Measurements from ENCODE around the gene BRINP2.

Gene BRINP2

DNA sequence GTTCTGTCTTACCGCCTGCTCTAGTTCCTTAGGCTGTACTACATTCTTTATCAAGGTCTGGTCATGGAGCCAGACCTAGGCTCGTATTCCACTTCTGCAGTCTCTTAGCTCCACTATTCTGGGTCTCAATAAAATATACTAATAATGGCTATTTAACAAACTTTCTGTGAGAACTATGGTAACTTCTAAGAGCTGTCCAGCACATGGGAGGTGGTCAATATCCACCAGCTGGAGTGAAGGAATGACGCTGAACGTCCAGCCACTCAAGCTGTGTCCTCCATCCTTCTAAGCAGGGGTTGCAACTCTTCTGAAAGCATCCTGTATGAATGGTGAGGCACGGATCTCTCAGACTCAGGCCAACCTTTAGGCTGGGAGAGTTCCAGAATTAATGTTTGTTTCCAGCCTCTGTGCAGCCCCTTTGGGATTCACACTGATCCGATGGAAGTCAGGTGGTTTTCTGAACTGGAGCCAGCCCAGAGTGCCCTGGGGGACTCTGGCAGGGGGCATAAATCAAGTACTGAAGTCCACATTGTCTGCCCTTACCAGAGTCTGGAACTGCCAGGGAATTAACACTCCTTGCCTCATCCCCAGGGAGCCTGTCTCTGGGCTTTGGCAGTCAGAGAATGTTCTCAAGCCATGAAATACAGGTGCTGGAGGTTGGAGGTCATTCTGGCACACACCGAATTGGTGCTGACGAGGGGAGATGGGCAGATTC, 57.4 kb downstream of the BRINP2 start:
- DNase-seq: peak; percentile 14

DNA sequence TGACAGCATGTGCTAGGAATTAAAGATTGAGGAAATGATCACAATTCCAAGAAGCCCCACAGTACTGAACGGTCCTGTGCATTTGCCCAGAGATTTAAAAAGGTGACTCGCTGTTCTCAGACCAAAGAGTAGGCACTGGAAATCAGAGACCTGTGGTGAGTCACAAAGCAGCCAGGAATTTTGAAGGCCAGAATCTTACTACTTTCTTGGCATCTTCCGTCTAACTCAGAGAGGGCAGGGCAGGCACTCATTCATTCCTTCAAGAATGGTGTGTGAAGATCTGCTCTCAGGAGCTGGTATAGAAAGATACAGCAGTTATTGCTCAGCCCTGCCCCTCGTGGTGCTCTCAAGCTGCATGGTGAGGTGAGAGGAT, 57.9 kb downstream of the BRINP2 start:
- no peak for DNase-seq

DNA sequence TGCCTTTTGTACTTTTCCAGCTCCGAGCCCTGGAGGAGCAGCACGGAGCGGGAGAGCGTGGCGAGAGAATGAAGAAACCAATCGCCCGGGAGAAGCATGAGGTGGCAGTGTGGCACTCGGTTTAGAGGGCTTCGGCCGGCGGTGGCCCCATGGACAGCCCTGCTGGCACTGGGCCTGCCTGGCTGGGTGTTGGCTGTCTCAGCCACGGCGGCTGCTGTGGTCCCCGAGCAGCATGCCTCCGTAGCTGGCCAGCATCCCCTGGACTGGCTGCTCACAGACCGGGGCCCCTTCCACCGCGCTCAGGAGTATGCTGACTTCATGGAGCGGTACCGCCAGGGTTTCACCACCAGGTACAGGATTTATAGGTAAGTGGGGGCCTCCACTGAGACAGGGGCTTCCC, 59.0 kb downstream of the BRINP2 start:
- no peak for DNase-seq

DNA sequence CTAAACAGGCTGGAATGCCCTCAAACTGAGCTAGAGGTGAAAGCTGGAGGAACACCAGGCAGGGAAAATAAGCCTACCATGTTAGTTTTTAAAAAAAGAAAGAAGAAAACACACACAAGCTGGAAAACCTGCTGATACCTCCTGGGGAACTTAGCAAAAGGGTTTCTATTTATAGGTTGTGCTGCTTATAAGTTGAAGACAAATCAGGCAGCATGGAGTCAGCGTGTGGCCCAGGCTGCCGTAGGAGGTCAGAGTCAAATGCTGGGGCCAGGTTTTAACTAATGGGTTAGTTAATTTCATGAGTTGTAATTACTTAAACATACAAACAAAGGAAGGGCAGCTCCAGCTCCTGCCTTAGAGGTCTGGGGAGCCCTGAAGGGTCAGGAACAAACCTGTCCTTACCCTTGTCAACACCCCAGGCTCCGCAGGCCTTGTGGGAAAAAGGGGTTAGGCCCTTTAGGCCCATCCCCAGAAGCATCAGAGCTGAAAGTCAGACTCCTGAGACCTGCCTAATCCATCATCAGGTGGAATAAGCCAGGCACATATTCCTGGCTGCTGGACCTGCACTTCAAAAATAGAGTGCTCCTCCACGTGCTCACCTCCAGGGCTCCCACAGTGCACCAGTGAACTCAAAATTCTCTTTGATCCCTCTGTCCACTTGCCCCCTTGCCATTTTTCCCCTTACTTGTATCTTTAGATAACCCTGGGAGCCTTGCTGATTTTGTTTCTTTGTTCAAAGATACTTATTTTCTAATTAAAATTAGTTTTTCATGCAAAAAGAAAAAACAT, 59.7 kb downstream of the BRINP2 start:
- DNase-seq: no peak

DNA sequence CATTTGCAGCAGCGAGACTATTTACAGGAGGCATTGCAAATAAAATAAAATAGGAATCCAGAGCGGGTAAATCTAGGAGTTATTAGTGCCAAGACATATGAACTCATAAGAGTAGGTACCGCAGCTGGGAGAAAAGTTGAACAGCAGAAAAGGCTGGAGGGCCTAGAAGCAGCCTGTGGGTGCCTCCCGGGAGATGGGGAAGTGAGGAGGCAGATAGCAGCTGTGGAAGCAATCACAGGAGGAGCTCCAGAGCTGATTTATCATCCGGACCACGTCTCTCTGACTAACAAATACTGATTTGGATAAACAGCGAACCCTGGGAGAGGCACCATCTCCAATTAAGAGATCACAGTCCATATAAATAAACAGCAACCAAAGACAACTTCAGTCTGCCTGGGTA, 64.6 kb downstream of the BRINP2 start:
- DNase-seq: no peak

DNA sequence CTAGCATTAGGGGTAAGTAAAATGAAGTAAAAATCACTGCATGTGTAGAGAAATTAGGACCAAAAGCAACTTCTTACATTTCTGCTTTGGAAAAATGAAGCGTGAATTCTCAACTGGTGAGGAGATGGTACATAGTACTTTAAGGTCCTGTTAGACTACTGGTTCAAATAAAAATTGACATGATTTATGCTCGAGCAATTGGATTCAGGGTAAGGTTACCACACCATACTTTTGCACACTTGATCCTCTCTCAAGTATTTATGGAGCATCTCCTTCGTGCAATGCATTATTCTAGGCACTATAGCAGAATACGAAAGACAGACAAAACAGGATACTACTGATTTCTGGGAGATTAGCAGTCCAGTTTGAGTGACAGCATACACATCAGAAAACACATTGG, 66.2 kb downstream of the BRINP2 start:
- DNase-seq: no peak

DNA sequence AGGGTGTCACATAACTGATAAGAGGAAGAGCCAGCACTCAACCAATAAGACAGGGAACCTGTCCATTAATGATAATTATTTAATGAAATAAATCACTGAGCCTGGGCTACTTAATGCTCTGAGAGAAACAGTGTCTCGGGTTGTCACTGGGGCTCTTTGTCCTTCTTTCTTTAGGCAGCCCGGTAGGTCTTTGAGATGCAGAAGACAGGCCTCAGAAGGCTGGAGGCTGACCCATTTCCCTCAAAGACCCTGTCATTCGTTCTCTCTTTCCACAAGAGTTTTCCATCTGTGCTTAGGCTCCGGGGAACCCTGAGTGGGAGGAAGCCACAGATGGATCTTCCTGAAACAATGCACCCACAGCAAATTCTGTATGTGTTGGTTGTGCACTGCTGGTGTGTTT, 68.2 kb downstream of the BRINP2 start:
- DNase-seq: no peak

DNA sequence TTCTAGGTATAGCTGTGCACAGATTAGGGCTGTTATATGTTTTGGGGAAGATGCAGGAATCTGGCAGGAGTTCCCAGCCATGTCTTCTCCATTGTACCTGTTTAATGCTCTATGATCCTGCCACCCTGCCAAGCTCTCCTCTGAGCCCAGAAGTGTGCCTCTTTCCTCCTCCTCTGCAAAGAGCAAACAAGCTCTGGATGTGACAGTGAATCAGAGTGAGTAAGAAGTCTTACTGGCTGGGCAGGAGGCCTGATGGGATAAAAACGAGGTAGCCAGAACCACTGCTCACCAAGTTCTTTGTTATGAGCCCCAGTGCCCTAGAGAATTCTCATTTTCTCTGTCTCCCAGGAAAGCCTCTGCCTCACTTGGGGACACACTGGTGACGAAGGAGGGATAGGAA, 69.0 kb downstream of the BRINP2 start:
- no peak for DNase-seq

DNA sequence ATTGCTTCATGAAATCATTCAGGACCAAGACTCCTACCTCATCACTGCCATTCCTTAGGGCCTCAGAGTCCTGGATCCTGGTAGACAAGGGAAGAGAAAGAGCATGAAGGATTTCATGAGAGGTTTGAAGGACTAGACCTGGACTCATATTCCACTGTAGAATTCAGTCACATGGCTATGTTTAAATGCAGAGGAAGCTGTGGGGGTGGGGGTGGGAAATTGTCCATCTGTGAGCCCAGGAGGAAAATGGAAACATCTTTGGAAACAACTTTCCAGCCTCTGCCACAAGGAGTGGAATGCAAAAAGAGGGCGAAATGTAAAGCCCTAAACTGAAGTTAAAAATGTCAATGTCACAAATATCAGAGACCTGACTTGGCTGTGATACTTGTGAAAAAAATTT, 73.0 kb downstream of the BRINP2 start:
- no peak for DNase-seq

DNA sequence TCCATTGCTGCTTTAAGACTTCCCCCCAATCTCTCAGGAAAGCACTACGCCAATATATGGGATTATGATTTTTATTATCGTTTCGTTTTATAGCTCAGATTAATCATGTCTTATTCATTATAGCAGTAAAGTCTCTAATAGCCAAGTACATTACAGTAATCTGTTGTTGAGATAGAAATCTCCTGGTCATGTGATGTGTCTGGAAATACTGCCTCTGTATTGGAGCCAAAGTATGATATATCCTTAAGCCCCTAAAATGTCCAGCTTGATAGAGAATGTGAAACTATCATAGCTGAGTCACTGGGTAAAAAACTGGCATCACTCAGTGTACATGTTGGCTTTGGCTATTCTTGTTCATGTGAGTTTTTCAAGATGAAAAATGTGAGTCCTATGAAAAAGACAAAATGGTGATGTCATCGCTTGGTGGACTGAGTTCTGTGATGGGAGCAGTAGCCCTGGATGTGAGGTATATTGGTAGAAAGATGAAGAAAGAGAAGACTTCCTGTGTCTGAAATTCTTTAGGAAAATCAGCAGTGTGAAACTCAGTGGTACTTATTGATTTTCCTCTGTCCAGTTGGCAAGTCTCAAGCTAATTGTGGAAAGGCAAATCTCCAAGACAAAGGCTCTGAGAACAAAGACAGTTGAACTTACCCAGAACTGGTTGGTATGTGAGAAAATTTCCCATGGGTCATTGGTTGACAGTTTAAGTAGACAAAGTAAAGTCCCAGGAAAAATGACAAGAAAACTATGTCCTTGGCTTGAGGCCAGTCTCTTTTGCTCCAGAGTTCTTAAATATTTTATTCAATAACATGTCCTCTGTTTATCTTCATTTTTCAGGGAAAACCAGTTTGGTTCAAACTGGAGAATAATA, 76.2 kb downstream of the BRINP2 start:
- DNase-seq: no peak

DNA sequence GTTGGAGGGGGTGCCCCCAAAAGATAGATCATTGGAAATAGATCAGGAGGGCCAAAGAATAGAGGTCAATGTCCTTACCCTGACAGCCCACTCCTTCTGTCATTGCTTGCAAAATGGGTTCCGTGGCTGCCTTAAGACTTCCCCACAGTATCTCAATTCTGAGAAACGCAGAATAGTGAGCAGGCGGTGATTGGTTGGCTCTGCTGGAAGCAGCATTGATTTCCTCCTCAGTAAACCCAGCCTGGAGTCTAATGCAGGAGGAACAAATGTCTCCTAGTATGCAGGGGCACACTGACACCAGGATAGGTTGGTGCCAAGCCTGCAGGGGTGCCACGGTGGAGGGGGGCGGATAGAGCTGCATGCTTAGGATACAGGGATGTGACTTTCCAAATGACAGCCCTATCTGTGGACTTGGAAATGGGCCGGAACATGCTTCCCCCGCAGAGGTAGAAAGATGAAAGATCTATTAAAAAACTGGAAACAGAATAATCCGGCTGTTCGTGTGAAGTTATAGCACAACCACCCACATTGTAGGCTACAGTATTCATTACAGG, 76.9 kb downstream of the BRINP2 start:
- no peak for DNase-seq

DNA sequence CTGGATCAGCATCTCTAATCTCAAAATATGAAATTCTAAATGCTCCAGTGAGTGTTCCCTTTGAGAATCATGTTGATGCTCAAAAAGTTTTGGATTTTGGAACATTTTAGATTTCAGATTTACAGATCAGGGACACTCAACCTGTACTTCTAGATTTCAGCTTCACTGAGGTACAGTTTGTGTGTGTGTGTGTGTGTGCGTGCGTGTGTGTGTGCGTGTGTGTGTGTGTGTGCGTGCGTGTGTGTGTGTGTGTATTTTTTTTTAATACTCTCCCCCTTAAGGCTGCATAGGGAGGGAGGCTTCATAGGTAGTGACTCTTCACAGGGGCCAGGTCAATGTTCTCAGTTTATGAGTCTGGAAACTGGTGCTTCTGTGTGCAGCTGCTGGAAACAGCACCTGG, 77.5 kb downstream of the BRINP2 start:
- DNase-seq: no peak

DNA sequence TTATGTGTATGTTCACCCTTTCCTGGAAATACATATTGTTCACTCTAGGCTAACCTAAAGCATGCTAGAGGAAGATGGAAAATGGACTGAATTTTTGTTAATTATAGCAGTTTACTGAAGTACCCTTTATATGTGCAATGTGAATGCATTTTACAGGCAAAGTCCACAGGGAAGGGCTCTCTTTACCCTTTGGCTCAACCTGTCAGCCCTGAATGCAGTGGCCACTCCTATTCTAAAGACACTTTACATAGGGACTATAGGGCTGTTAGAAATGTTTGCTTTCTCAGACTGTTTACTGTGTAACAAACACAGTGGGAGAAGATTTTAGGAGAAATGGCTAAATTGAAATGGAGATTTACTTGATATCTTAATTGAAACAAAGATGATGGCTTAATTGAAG, 78.5 kb downstream of the BRINP2 start:
- DNase-seq: no peak

DNA sequence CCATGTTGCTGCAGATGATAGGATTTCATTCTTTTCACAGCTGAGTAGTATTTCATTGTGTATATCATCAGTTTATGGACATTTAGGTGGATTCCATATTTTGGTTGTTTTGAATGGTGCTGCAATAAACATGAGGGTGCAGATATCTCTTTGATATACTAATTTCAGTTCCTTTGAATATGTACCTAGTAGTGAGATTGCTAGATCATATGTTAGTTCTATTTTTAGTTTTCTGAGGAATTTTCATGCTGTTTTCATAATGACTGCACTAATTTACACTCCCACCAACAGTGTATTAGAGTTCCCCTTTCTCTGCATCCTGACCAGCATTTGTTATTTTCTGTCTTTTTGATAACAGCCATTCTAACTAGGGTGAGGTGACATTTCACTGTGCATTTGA, 82.1 kb downstream of the BRINP2 start:
- DNase-seq: no peak

DNA sequence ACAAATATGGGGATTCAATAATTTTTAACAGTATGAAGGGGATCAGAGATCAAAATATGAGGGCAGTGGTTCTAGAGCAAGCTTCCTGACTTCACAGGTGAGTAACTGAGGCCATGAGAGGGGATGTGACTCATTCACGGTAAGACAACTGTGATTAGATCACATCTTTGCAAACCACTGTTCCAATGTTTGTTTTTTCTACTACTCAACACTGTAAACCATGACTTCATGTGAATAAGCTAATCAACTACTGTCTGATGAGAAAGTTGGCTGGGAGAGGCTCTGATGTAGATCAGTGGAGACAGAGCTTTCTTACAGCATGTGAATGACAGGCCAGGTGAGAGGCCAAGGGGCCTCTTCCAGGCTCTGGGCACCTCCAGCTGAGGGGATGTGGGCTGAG, 84.7 kb downstream of the BRINP2 start:
- DNase-seq: peak; percentile 39

DNA sequence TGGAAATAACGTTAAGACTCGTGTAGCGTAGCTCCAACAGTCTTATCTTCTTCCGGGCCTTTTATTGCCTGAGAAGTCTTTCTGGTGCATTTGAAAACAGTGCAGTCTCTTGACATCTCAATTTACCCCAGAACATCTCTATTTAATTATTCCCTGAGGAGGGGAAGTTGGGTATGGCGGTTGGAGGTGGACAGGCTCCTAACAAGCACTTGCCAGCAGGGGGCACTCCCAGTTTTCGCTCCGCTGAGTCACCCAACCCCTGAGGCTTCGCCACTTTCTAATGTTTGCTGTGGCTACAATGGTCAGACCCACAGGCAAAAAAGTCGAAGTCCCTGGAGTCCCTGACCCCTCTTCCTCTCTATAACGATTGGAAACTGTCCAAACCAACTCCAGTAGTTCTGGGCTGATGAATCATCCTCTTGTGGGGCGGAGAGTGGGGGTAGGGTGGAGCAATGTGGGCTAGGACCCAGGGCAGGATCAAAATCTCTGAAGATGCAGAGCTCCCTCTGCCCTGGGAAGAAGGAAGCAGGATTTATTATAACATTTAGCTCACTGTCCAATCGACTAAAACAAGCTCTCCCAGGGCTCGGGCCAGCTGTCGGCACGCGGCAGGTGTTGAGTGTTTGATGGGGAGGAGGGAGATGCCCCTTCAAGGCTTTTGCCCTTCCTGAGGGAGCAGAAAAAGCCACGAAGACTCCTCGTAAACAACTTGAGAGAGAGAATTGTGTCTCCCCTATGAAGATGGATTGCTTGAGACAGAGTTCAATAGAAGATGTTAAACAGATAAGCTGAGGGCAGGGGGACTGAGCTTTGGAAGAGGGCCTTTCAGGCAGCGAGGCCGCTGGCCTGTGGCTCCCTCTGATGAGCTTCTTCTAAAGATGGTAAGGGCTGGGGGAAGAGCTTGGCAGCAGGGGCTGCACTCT, 85.7 kb downstream of the BRINP2 start:
- DNase-seq: peak; percentile 59

DNA sequence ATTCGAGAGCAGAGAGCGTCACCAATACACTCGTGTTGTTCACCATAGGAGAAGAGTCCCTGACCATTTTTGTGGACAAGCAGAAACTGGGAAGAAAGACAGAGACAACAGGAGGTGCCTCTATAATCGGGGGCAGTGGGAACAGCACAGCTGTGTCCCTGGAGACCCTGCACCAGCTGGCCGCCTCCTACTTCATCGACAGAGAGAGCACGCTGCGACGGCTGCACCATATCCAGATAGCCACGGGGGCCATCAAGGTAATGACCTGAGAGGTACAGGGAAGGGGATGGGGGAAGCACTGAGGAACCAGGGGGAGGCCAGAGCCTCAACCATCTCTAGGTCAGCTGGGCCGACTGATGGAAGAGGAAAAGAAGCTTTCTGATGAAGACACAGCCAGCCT, 86.4 kb downstream of the BRINP2 start:
- no peak for DNase-seq

DNA sequence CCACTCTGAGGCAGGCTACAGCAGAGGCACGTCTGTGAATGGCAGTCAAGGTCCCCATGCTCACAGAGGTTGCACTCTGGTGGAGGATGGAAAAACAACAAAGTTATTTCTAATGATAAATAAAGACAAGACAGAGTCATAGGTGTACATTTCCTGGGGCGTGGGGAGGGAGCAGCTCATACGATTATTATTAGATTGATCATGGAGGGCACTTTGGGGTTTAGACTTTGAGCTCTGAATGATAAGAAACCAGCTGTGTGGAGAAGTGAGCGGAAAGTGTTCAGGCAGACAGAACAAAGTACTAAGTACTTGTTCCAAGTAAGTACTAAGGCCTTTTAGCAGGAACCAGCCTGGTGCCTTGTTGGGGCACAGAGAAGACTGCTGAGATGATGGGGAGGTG, 86.8 kb downstream of the BRINP2 start:
- DNase-seq: no peak

DNA sequence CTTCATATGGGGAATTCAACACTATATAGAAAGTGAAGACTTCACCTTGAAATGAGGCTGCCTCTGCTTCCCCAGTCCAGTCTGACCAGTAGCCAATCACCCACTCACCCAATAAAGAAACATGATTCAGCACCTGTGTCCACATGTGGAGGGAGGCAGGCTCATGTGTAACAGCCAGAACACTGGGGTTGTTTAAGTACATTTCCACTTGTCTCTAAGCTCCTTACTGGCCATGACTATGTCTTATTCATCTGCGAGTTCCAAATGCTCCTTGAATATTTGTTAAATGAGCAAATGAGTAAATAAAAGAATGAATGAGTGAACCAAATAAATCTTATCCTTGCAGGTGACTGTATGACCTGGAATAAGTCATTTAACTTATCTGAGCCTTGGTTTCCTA, 100.1 kb downstream of the BRINP2 start:
- no peak for DNase-seq

DNA sequence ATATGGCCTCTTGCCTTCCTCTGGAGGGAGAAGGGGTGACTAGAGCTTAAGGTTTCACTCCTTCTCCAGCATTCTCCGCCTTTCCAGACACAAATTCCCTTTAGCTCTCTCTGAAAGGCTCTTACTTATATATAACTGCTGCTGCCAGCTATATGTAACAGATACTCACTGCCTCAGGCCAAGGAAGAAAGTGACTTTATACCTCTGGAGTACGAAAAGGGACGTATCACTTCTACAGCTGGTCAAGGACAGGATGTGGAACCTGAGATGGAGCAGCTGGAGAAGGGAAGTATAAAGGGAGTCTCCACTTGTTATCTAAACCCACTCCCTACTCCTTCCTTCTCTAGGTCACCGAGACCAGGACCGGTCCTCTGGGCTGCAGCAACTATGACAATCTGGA, 102.4 kb downstream of the BRINP2 start:
- DNase-seq: no peak

DNA sequence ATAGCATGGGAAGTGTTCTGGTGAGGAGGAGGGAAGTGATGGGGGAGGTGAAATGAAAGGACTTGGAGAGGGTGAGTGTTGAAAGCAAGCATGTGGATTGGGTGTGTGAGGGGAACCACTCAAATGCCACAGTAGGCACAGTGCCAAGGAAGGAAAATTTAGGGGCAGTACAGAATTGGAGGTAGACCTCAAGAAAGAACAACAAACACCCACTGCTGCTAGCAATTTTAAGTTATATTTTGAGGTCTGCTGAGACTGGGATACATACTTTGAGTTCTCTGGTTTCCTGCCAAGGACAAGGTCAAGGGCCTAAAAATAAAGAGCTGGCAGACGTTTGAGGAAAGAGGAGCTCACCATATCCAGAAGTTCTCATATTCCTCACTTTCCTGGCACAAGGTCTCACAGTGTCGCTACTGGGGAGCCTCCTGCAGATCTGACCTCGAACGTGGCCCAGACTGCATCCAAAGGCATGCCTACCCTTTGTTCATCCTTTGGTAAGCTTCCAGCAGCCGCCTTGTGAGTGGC, 104.0 kb downstream of the BRINP2 start:
- peak; percentile 95 for DNase-seq

DNA sequence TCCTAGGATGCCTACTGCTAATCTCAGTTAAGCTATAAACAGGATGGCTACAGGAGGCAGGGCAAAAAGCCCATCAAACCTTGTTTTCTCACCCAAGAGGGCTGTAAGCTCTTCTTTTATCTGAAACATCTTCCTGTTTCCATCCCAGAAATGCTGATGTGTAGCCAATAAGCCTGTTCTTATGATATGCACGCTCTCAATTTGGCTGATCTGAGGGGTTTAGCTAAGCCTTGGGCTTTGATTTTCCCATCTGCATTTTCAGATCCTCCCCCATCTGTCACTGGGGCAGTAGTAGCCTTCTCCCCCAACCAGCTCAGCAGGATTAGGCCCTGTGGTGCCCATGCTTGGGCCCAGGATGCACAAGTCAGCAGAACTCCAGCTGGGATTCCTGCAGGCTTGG, 105.0 kb downstream of the BRINP2 start:
- DNase-seq: no peak
